K562 (cell line): Measurements from ENCODE around the gene VPS35. TPM values are rescaled to one million over a fixed set of nuclear protein-coding genes. Genes with fewer than 3 reads are reported as not detected.

Source experiments
- ATAC-seq: fragments of 200-7000 bp; cut with Tn5 transposase; 3 replicates; pipeline ENCODE4 v1.9.1; 2020; ENCODE audit warnings: moderate library complexity
- BruUV-seq: library from RNA; stranded (reverse); fragments of 400-500 nt; replicated peaks from 2 replicates; lab custom pipeline; 2021; lab: Mats Ljungman, UMichigan
- CTCF ChIA-PET: fragments of 300-600 bp; formaldehyde crosslinking; extraction: SDS; loops from one replicate; lab custom pipeline; 2021; ENCODE audit warnings: low intra/inter-chr PET ratio; lab: Yijun Ruan, JAX
- POLR2A ChIA-PET: fragments of 300-600, 350-650 bp; sonication (Branson Sonifier 250); formaldehyde crosslinking; extraction: SDS; loops from one replicate; lab custom pipeline; 2021; ENCODE audit warnings: antibody characterized with exemption, inconsistent platforms; lab: Yijun Ruan, JAX
- DNase-seq, 4 experiments: peaks; one replicate each; pipeline versions ENCODE4 v3.0.0 to v3.0.0-alpha.2; 2011 to 2018; ENCODE audit warnings: low spot score in 3 of 4, mixed read lengths in 3 of 4; ENCODE audit errors: extremely low read depth in 1 of 4
- FAIRE-seq: peaks from 2 replicates; lab custom pipeline; 2011; peaks lifted over from hg19 to GRCh38; lab: Jason Lieb, UNC
- H2AFZ ChIP-seq: 2 replicates; pipeline ENCODE4 v1.6.0; 2011; ENCODE audit warnings: low read depth, low read length, control low read depth, inconsistent platforms
- H3K27ac ChIP-seq: fragments of 200-600 bp; 3 replicates; pipeline ENCODE4 v1.8.0; 2011; ENCODE audit warnings: low read depth, mild to moderate bottlenecking, control low read depth, inconsistent platforms, low read length, moderate library complexity, mixed read lengths; ENCODE audit errors: extremely low read depth
- H3K27me3 ChIP-seq, 2 experiments: fragments of 300-600 bp in 1 of 2; 2 replicates in 1 of 2; 3 replicates in 1 of 2; pipeline versions ENCODE4 v1.6.0 to v1.8.0; 2011; ENCODE audit warnings: inconsistent platforms in 2 of 2, low read length in 2 of 2, mild to moderate bottlenecking in 1 of 2, mixed read lengths in 1 of 2, moderate library complexity in 1 of 2; ENCODE audit not compliant: control insufficient read depth in 2 of 2, insufficient read depth in 2 of 2
- H3K36me3 ChIP-seq: fragments of 300-600 bp; 3 replicates; pipeline ENCODE4 v1.8.0; 2011; ENCODE audit warnings: mild to moderate bottlenecking, low read length, inconsistent platforms; ENCODE audit not compliant: control insufficient read depth, insufficient read depth
- H3K4me1 ChIP-seq, 2 experiments: fragments of 200-600 bp in 1 of 2; replicated peaks in 1 of 2; 2 replicates in 1 of 2; 3 replicates in 1 of 2; pipeline versions ENCODE4 v1.5.1 to v1.8.0; 2011; ENCODE audit warnings: inconsistent platforms in 2 of 2, low read length in 2 of 2, mild to moderate bottlenecking in 1 of 2, mixed read lengths in 1 of 2, moderate library complexity in 1 of 2; ENCODE audit not compliant: control insufficient read depth in 2 of 2, insufficient read depth in 2 of 2
- H3K4me2 ChIP-seq: 2 replicates; pipeline ENCODE4 v1.6.1; 2011; ENCODE audit warnings: low read length, control low read depth, inconsistent platforms, mixed read lengths; ENCODE audit not compliant: insufficient read depth
- H3K4me3 ChIP-seq: fragments of 200-600 bp; sonication (generic), shearing (Covaris generic); 2 replicates; pipeline ENCODE4 v1.5.1; 2016; ENCODE audit warnings: control low read depth, inconsistent platforms
- H3K79me2 ChIP-seq: fragments of 200-600 bp; 3 replicates; pipeline ENCODE4 v1.8.0; 2011; ENCODE audit warnings: low read length, inconsistent platforms; ENCODE audit not compliant: control insufficient read depth, insufficient read depth
- H3K9ac ChIP-seq, 2 experiments: 2 replicates each; pipeline versions ENCODE4 v1.6.0 to v1.6.1; 2011; ENCODE audit warnings: low read depth in 2 of 2, low read length in 2 of 2, control low read depth in 1 of 2, inconsistent platforms in 1 of 2, mild to moderate bottlenecking in 1 of 2, mixed read lengths in 1 of 2; ENCODE audit not compliant: insufficient read depth in 1 of 2
- H3K9me1 ChIP-seq: one replicate; pipeline ENCODE4 v1.6.0; 2011; ENCODE audit warnings: inconsistent platforms, mild to moderate bottlenecking, low read length, moderate library complexity; ENCODE audit not compliant: control insufficient read depth, insufficient read depth
- H3K9me3 ChIP-seq: replicated peaks from 2 replicates; pipeline ENCODE4 v1.5.1; 2011; ENCODE audit warnings: low read depth, low read length, inconsistent platforms; ENCODE audit not compliant: control insufficient read depth, insufficient read depth
- H4K20me1 ChIP-seq: replicated peaks from 2 replicates; pipeline ENCODE4 v1.6.1; 2011; ENCODE audit warnings: low read length, inconsistent platforms, mixed read lengths; ENCODE audit not compliant: control insufficient read depth, insufficient read depth
- BCL6 ChIP-seq: fragments of 250-450 bp; sonication (Bioruptor Pico); IDR thresholded peaks from 2 replicates; pipeline ENCODE4 v1.4.0; 2020
- ELF1 ChIP-seq: fragments of 200-800 bp; sonication (Bioruptor generic); IDR thresholded peaks from 2 replicates; pipeline ENCODE4 v1.6.1; 2016; ENCODE audit warnings: missing genetic modification characterization, missing compliant biosample characterization
- IRF2 ChIP-seq: sonication (generic); formaldehyde crosslinking; IDR thresholded peaks from 2 replicates; pipeline ENCODE4 v1.8.1; 2022; ENCODE audit warnings: mild to moderate bottlenecking, missing genetic modification reagents
- MAFF ChIP-seq: IDR thresholded peaks from 2 replicates; pipeline ENCODE4 v1.6.1; 2012; ENCODE audit warnings: low read length, improper control_type of control experiment
- MECOM ChIP-seq: fragments of 250-450 bp; sonication (Bioruptor Pico); IDR thresholded peaks from 2 replicates; pipeline ENCODE4 v1.8.0; 2022; ENCODE audit warnings: inconsistent platforms
- MIER1 ChIP-seq: fragments of 450-650 bp; IDR thresholded peaks from 2 replicates; pipeline ENCODE4 v1.6.1; 2016; ENCODE audit warnings: antibody characterized with exemption, mild to moderate bottlenecking, low read depth
- NELFE ChIP-seq: IDR thresholded peaks from 2 replicates; pipeline ENCODE4 v1.6.1; 2011; ENCODE audit warnings: mild to moderate bottlenecking; ENCODE audit not compliant: insufficient read depth, insufficient read length
- PCBP1 ChIP-seq: fragments of 200-400 bp; formaldehyde crosslinking; IDR thresholded peaks from 2 replicates; pipeline ENCODE4 v1.6.1; 2018; ENCODE audit warnings: mild to moderate bottlenecking, low read depth, low read length; ENCODE audit not compliant: poor library complexity, severe bottlenecking
- PML ChIP-seq: IDR thresholded peaks from 2 replicates; pipeline ENCODE4 v1.6.1; 2012; ENCODE audit warnings: low read length, inconsistent platforms
- SMARCA4 ChIP-seq: fragments of 450-650 bp; IDR thresholded peaks from 2 replicates; pipeline ENCODE4 v1.6.1; 2016
- SRSF1 ChIP-seq: fragments of 200-400 bp; formaldehyde crosslinking; IDR thresholded peaks from 2 replicates; pipeline ENCODE4 v1.6.1; 2017; ENCODE audit warnings: mild to moderate bottlenecking, low read depth, low read length, moderate library complexity
- ZNF124 ChIP-seq: sonication (generic); formaldehyde crosslinking; IDR thresholded peaks from 2 replicates; pipeline ENCODE4 v1.8.1; 2022; ENCODE audit warnings: missing genetic modification reagents
- ZNF79 ChIP-seq: fragments of 250-450 bp; sonication (Bioruptor Pico); IDR thresholded peaks from 2 replicates; pipeline ENCODE4 v1.4.0; 2020; ENCODE audit warnings: low read depth, mild to moderate bottlenecking, moderate library complexity
- WGBS: fragments of 100-300 bp; shearing (Covaris generic); methylation state at CpG from one replicate; pipeline ENCODE4 v1.1.6; 2016; ENCODE audit warnings: low coverage, mixed read lengths; ENCODE audit not compliant: insufficient coverage; ENCODE audit errors: missing lambda C conversion rate; 5-methylcytosine and 5-hydroxymethylcytosine counted together
- in situ Hi-C: fragments of 300-500 bp; cut with MboI; formaldehyde crosslinking; loops from 4 replicates; pipeline ENCODE4 v1.15.0; 2018; ENCODE audit warnings: inconsistent platforms, mixed read lengths
- intact Hi-C: fragments of 100-400 bp; cut with micrococcal nuclease; formaldehyde crosslinking; loops from 2 replicates; pipeline ENCODE4 v1.14.2; 2022
- polyA plus RNA-seq, 8 experiments: library from polyadenylated mRNA; depleted of rRNA in 4 of 8; stranded (reverse) in 5 of 8; unstranded in 3 of 8; fragments of >200 nt; fragmentation: Nextera tagmentation in 2 of 8; fragmentation: Illumina TruSeq in 1 of 8; extraction: Ambion mirVana in 2 of 8; extraction: Trizol in 1 of 8; gene quantifications; 2 replicates each; pipeline versions ENCODE4 v1.2.1 to v1.2.3, GENCODE V29; 2011 to 2014; ENCODE audit warnings: inconsistent platforms in 1 of 8, missing spikeins in 1 of 8
- total RNA-seq, 7 experiments: library from RNA; depleted of rRNA in 6 of 7; stranded (reverse); fragments of >200 nt in 6 of 7; fragmentation: Illumina TruSeq in 2 of 7; extraction: Trizol in 2 of 7; gene quantifications; 2 replicates each; pipeline versions ENCODE4 v1.2.1 to v1.2.3, GENCODE V29; 2011 to 2021; ENCODE audit warnings: low replicate concordance in 1 of 7
- TF ChIP-seq, protein P1 (sequence below), 2 experiments: fragments of 450-650 bp in 1 of 2; sonication (generic) in 1 of 2; formaldehyde crosslinking; conservative IDR thresholded peaks; 2 replicates each; pipeline versions ENCODE4 v1.4.0 to v1.8.1; 2020 to 2022; ENCODE audit warnings: mild to moderate bottlenecking in 1 of 2, missing genetic modification reagents in 1 of 2

Gene VPS35
- total and polyA plus RNA-seq, 9 of the 15 experiments (the other 6 are each of a cell fraction or from before 2014, with no cell fraction given): 32.7 to 131 (median 66.2) TPM

DNA sequence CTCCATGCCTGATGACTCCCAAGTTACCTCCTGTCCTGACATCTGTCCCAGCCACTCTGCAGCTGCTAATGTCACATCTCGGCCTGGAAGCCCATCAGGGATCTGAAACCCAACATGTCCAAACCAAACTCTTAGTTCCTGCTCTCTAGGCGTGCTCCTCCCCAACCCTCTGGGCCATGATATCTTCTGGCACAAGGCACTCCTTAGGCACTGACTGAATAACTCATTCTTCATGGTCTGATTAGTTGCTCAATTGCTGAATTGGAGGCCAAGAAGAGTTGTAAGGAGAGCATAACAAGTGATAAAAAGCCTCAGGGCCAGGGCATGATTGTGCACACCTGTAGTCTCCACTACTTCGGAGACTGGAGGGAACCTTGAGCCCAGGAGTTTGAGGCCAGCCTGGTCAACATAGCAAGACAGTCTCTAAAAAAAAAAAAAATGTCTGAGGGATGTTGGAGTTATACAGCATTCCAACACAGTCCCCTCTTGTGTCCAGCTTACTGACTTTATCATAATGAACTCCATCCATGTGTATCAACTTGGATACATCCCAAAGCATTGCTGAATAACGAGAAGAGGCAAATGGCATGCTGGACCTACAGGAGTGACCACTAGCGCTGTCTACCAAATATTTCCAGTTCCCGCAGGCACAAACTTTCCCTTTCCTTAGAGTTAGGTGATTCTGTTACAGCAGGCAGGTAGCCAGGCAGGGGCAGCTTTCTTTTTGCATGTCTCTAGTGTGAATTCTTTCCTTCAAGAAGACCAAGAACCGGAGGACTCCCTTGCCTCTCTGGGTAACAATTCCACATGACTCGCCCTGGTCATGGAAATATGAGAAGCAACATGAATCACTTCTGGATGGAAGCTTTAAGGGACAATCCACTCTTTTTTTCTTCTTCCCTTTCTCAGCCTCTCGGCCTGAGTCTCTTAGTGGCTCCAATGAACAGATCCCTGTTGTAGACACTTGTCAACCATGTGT is 49.7 kb downstream of the VPS35 start:
- in situ Hi-C loops: no loop called here

More for the DNA sequence above, 49.7 kb downstream of the VPS35 start:
- Histone ChIP-seq H3K27ac (no peak overlapping the region), H4K20me1 (no peaks in the 10 kb centered on the region), H3K36me3 (no peaks in the 10 kb centered on the region), H3K79me2 (no peaks in the 10 kb centered on the region), H3K9ac (no peak overlapping the region), H3K4me1 (no peaks in the 10 kb centered on the region), H3K9me1 (no peaks in the 10 kb centered on the region), H3K4me3 (no peak overlapping the region), H3K27me3 (peaks cover 9 to 16% of the 10 kb centered on the region in 2 experiments), H3K4me2 (no peak overlapping the region), H3K9me3 (no peaks in the 10 kb centered on the region), H2AFZ (no peak overlapping the region)
- no peak for DNase-seq
- ATAC-seq: no peak
- FAIRE-seq: no peak
- intact Hi-C loops: no loop called here
- POLR2A ChIA-PET: no interaction called here
- CTCF ChIA-PET: no interaction called here
- TF ChIP-seq, protein P1, sequence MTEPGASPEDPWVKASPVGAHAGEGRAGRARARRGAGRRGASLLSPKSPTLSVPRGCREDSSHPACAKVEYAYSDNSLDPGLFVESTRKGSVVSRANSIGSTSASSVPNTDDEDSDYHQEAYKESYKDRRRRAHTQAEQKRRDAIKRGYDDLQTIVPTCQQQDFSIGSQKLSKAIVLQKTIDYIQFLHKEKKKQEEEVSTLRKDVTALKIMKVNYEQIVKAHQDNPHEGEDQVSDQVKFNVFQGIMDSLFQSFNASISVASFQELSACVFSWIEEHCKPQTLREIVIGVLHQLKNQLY (CRISPR knock-in tag; conservative IDR thresholded peaks at IDR 0.05): no peak
- TF ChIP-seq PCBP1: no peak
- TF ChIP-seq SRSF1: no peak
- no peak for TF ChIP-seq SMARCA4
- TF ChIP-seq PML: no peak
- TF ChIP-seq IRF2 (CRISPR knock-in tag): no peak
- no peak for TF ChIP-seq BCL6
- no peak for TF ChIP-seq MAFF
- no peak for TF ChIP-seq ZNF124 (CRISPR knock-in tag)
- no peak for TF ChIP-seq ELF1 (tag)
- TF ChIP-seq ZNF79 (CRISPR knock-in tag): no peak
- no peak for TF ChIP-seq MIER1
- TF ChIP-seq NELFE: no peak
- no peak for TF ChIP-seq MECOM (CRISPR knock-in tag)
- 3% methylated on average over 8 of the region's 9 CpGs for WGBS
- no TSS peak for BruUV-seq
